GM21619 (cell line): ENCODE results near the gene LRRC34.
A peak's percentile ranks its signal among the peaks of the same experiment; 100 is the strongest.

ENCODE experiments used
- ATAC-seq: cut with Tn5 transposase; IDR thresholded peaks from one replicate; pipeline ENCODE4 v1.9.1; 2021; ENCODE audit not compliant: unreplicated experiment

Gene LRRC34

GRCh38 chr3:169815590-169816150, 3.0 kb upstream of the LRRC34 start:
- ATAC-seq, result no peak

GRCh38 chr3:169813757-169814517, 1.2 kb upstream of the LRRC34 start:
- peak; percentile 82 for ATAC-seq

- ATAC-seq, result no peak
Observed at GRCh38 chr3:169813278-169813677, 574 bp upstream of the LRRC34 start.

- peak; percentile 7 for ATAC-seq
Observed at GRCh38 chr3:169811631-169812331, 923 bp downstream of the LRRC34 start.

- no peak for ATAC-seq
Observed at GRCh38 chr3:169809230-169809795, 3.4 kb downstream of the LRRC34 start.

GRCh38 chr3:169804681-169805080, 8.0 kb downstream of the LRRC34 start:
- no peak for ATAC-seq

GRCh38 chr3:169792359-169792758, 20.3 kb downstream of the LRRC34 start:
- no peak for ATAC-seq

- ATAC-seq, result no peak
Observed at GRCh38 chr3:169790687-169791429, 21.8 kb downstream of the LRRC34 start.

- ATAC-seq, result no peak
Observed at GRCh38 chr3:169790219-169790618, 22.5 kb downstream of the LRRC34 start.

GRCh38 chr3:169787791-169788190, 24.9 kb downstream of the LRRC34 start:
- no peak for ATAC-seq

GRCh38 chr3:169787120-169787519, 25.6 kb downstream of the LRRC34 start:
- ATAC-seq, result no peak

- ATAC-seq, result no peak
Observed at GRCh38 chr3:169781209-169781855, 31.4 kb downstream of the LRRC34 start.

GRCh38 chr3:169780742-169781141, 32.0 kb downstream of the LRRC34 start:
- no peak for ATAC-seq

GRCh38 chr3:169777822-169778221, 34.9 kb downstream of the LRRC34 start:
- ATAC-seq, result no peak

GRCh38 chr3:169774186-169774585, 38.5 kb downstream of the LRRC34 start:
- ATAC-seq, result no peak

- peak; percentile 83 for ATAC-seq
Observed at GRCh38 chr3:169772897-169773816, 39.5 kb downstream of the LRRC34 start, which contains the start of gene MYNN. MYNN (plus strand) TSS chr3:169773396; CDS start chr3:169774296, 900 bp downstream.

GRCh38 chr3:169772305-169772896, 40.3 kb downstream of the LRRC34 start:
- ATAC-seq, result peak; percentile 14

- ATAC-seq, result no peak
Observed at GRCh38 chr3:169771497-169772304, 41.0 kb downstream of the LRRC34 start.
